A549 treated with DMSO at 1 μM for 4 hours (cell line): ENCODE data around the gene RNF114. TPM values are rescaled to one million over a fixed set of nuclear protein-coding genes. Genes with fewer than 3 reads are reported as not detected.

Experiments
- total RNA-seq: library from RNA; stranded (reverse); fragments of 200-300 nt; extraction: Qiagen RNA extraction; gene quantifications from 5 replicates; pipeline ENCODE4 v1.2.3, GENCODE V29; 2022; ENCODE audit warnings: low read depth

RNF114 gene, protein sequence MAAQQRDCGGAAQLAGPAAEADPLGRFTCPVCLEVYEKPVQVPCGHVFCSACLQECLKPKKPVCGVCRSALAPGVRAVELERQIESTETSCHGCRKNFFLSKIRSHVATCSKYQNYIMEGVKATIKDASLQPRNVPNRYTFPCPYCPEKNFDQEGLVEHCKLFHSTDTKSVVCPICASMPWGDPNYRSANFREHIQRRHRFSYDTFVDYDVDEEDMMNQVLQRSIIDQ
- total RNA-seq, result 78.6 to 81.7 TPM (median 80.2 TPM) in 5 replicates

DNA sequence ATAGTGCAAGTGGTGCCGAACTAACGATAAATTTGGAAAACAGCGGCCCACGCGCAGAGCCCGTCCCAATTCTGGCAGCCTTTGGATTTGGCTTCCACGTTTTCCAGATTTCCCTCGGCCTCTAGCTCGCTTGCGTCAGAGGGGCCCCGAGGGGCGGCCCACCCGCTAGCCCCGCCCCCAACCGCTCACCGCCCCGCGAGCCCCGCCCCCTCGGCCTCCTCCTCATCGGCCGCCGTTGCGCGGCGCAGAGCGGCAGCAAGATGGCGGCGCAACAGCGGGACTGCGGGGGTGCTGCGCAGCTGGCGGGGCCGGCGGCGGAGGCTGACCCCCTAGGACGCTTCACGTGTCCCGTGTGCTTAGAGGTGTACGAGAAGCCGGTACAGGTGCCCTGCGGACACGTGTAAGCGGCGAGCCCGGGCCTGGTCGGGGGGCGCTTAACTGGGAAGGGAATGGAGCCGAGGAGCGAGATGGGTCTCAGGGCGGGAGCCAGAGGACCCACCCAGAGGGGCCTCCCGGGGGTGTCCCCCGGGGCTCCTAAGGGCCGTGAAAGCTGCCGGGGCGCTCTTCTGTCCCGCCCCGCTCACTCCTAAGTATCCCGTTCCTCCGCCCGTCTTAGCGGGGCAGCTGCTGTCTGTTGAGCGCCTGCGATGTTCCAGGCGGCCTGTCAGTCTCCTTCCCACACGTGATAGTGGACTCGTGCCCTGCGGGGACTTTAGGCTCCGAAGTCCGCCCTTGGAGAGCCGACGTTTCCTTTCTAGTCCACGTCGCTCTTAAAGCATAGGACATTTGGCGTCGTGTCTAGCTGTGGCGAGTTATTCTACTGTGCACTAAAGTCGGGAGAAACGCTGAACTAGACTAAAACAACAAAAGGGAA lies at the start of gene RNF114:
Gene RNF114 (plus strand): TSS at position 245 of the 874 bp plus-strand sequence. CDS start 16 bp downstream, at position 261.

GRCh38 chr20:49915380-49916145 lies 20.6 kb upstream of the RNF114 start, which contains the start of gene SPATA2:
TSS of gene SPATA2 (minus strand) at chr20:49915529. CDS start at chr20:49908490, 7,039 bp downstream.

DNA sequence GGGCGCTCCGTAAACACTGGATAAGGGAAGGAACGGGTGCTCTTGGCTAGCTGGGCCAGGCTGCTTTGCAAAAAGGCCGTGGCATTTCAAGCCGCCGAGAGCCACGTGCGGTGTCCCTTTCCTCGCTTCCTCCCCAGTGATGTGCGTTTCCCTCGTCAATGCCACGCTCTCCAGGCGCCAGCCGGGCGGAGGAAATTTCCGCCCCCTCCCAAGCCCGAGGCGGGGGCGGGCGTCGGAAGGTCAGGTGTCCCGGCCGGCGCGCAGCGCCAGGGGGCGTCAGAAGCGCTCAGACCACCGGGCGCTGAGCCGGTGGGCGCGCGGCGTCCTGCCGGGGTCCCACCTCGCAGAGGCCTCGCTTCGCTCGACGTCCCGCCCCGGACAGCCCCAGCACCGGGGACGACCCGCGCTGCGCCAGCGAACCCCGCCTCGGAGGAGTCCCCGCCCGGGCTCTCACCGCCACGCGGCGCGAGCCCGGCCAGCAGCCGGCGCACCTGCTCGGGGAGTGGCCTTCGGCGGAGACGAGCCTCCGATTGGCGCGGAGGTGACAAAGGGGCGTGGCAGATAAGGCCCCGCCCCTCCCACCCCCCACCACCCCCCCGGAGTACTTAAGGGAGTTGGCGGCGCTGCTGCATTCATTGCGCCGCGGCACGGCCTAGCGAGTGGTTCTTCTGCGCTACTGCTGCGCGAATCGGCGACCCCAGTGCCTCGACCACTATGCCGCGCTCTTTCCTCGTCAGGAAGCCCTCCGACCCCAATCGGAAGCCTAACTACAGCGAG lies 46.3 kb downstream of the RNF114 start, which contains the start of gene SNAI1:
Gene SNAI1 (plus strand): TSS at position 635 of the 777 bp plus-strand sequence. CDS start 80 bp downstream, at position 715.

Other genes starting within 250 kb of the RNF114 start
- 50.2 to 63.4 TPM (median 61.3 TPM) in 5 replicates for gene B4GALT5, start 222.5 kb upstream of the RNF114 start, total RNA-seq
- gene SLC9A8, start 123.6 kb upstream of the RNF114 start, total RNA-seq, result 8.4 to 9.7 TPM (median 8.9 TPM) in 5 replicates
- gene SPATA2, start 20.9 kb upstream of the RNF114 start, total RNA-seq, result 8.0 to 9.6 TPM (median 8.6 TPM) in 5 replicates
- 13.6 to 19.4 TPM (median 17.3 TPM) in 5 replicates for gene SNAI1, start 46.6 kb downstream of the RNF114 start, total RNA-seq
- 112 to 149 TPM (median 124 TPM) in 5 replicates for gene UBE2V1, start 176.8 kb downstream of the RNF114 start, total RNA-seq
- 42.1 to 55.0 TPM (median 50.6 TPM) in 5 replicates for gene PEDS1, start 217.3 kb downstream of the RNF114 start, total RNA-seq